Islet precursor cell (in vitro differentiated cells): ENCODE data around the gene MAGEA11.
"Not testable (repeated sequence)": the region's sequence is repeated elsewhere in the genome, so short reads cannot be mapped to it uniquely, and the experiment has no call there.

Experiments used
- DNase-seq: peaks from one replicate; pipeline ENCODE4 v3.0.0-alpha.2; 2018

The MAGEA11 gene

DNA sequence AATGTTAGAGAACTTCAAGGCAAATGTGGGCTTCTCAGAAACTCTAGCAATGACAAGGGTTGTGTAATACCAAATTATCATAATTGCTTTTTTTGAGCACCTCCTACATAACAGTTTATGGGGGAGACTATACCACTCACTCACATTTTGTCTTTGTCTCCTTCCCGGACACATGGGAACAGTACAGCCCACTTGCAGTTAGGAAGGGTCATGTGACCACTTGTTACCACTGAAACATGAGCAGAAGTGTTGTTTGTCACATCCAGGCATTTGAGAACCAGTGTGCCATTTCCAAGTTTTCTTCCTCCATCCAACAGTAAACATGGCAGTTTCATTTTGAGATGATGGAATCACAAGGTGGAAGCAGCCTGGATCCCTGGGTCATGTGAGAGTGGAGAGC is 6.9 kb downstream of the MAGEA11 start:
- no peak for DNase-seq

DNA sequence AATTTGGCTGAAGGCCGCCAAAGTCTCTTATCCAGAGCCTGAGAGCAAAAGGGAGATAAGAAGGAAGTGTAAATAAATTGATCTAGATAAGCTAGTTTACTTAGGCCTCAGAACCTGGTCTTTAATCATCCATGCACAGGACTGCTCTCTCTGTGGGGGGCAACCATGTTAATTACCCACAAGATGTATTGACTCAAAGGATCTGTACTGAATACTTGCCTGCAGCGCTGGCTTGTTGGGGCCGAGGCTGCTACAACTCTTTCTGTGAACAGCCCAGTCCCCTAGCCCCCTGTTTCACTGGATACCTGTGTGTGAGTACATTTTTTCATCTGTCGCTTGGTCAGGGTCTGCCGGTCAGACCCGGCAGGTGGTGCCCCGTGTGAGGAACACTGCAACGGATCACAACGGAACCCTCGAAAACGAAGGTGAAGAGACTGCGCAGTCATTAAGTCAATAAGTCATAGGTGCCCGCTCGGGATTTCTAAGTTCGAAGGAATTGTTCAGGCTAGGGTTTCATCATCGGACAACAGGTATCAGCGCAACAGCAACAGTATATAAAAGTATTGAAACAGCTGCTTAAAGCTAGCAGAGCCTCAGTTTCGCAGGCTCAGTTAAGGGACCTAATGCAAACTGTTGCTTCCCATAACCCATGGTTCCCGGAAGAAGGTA is 8.3 kb downstream of the MAGEA11 start:
- no peak for DNase-seq

DNA sequence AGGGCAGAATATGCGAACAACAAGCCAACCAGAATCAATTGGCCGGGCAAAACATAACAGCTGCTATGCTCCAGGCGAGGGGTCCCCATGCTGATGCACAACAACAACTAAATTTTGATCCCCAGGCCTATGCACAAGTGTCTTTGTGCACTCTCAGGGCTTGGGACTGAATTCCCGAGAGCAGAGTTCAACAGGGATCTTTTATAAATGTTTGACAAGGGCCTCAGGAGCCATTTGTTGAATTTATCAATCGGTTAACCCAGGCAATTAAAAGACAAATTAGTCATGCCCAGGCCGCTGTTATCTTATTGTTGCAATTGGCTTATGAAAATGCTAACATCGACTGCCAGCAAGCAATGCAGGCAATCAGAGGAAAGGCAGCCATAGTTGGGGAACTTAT is 9.4 kb downstream of the MAGEA11 start:
- DNase-seq: not testable (repeated sequence)

DNA sequence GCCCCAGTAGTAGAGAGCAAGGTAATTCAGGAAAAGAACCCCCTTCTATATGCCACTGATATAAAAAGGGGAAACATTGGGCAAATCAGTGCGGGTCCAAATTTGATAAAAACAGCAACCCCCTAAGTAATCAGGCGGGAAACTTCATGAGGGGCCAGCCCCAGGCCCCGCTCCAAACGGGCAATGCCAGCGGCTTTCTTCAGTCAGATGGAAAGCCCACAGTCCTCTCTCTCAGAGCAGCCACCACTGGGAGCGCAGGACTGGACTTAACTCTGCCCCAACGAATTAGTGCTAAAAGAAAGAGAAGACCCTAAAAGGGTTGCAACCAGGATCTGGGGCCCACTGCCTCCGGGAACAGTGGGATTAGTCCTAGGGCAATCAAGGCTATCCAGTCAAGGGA is 9.9 kb downstream of the MAGEA11 start:
- DNase-seq: no peak

DNA sequence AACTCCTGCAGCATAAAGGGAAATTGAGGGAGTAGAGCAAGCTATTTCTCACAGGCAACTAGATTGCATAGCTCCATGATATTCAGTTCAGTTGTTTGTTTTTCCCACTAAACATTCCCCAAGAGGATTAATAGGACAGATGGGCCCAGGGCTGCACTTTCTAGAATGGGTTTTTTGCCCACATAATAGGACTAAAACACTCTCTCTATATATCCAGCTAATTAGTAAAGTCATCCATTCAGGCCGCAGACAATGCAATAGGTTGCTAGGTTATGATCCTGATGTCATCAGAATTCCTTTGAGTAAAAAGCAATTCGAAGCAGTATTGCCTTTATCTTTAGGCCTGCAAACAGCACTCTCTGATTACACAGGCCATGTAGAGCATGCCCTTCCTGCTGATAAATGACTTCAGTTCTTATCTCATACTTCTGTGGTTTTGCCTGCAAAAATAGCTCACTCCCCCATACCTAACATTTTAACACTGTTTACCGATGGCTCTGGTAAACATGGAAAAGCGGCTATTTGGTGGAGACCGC is 11.8 kb downstream of the MAGEA11 start:
- not testable (repeated sequence) for DNase-seq

DNA sequence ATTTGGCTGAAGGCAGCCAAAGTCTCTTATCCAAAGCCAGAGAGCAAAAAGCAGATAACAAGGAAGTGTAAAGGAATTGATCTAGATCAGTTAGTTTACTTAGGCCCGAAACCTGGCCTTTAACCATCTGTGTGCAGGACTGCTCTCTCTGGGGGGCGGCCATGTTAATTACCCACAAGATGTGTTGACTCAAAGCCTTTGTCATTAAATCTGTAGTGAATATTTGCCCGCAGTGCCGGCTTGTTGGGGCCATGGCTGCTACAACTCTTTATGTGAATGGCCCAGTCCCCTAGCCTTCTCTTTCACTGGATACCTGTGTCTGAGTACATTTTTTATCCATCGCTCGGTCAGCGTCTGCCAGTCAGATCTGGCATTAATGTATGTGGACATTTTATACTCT is 15.4 kb downstream of the MAGEA11 start:
- not testable (repeated sequence) for DNase-seq

DNA sequence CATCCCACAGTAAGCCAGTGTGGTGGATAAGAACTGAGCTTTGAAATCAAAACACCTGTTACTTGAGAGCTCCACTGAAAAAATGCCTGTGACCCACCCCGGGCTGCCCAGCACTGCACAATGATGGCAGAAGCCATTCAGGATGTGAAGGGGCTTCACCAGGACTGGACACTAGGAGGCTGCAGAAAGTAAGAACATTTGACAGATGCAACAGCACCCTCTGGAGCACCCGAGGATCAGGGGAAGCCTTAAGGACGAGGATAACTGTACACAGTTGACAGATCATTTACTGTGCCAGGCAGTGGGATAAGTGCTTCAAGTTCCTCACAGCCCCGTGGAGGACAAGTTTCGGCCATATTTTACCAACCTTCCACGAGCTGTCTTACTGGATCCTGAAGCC is 30.4 kb downstream of the MAGEA11 start:
- not testable (repeated sequence) for DNase-seq

DNA sequence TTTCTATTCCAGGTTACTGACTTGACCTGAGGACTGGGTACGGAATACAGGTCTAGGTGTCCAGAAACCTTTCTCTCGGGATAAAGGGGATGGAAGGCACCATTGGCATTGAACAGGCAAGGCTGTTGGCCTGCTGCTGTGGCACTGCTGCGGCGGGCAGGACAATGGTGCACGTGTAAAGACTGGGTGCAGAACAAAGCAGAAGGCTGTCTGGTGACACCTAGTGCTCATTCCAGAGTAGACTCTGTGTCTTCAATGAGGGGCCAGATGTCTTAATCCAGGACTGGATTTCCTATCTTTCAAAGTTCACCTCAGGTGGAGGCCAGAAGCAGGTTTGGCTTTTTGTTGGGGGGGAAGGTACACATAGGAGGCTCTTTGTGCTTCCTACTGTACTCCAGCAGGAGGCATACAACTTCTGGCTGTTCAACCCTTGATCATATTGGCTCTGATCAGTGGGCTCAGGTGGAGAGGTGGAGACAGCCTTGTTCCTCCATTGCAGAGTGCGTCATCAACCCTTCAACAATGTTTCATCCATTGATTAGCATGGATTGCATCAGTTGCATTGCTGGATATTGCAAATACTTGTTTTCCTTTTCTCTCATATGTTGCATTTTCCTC is 34.6 kb downstream of the MAGEA11 start:
- DNase-seq: not testable (repeated sequence)

DNA sequence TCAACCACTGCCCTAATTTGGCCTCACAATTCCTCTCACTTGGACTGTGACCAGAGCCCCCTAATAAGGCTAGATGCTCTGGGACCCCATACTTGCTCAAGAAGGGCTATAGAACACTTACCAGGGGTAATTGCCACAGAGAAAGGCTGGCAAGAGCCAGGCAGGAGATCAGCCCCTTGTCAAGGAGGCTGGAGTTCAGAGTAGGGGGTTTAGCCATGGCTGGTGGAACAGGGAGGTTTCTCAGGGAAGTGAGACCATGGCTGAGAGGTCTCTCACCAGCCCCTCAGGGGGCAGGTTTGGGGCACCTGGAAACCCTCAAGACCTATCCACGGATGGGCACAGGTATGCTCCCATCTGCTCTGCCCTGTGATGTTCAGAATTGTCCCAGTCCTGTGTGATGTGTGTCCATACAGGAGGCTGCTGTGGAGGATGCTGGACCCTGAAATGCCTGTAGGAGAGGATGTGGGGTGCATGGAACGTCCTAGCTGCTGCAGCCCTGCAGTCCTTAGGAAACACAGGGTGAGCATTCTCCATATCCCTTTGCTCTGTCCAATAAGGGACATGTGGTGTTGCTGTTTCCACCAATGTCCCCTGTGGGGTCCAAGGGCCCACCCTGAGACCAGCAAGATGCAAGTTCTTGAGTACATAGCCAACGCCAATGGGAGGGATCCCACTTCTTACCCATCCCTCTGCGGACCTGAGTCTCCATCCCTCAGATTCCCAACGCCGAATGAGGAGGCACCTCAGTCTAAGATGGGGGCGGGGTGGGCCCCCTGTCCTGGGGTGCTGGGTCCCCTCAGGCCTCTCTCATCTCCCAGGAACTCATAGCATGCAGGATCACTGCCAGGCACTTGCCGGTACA is 45.6 kb downstream of the MAGEA11 start:
- no peak for DNase-seq

DNA sequence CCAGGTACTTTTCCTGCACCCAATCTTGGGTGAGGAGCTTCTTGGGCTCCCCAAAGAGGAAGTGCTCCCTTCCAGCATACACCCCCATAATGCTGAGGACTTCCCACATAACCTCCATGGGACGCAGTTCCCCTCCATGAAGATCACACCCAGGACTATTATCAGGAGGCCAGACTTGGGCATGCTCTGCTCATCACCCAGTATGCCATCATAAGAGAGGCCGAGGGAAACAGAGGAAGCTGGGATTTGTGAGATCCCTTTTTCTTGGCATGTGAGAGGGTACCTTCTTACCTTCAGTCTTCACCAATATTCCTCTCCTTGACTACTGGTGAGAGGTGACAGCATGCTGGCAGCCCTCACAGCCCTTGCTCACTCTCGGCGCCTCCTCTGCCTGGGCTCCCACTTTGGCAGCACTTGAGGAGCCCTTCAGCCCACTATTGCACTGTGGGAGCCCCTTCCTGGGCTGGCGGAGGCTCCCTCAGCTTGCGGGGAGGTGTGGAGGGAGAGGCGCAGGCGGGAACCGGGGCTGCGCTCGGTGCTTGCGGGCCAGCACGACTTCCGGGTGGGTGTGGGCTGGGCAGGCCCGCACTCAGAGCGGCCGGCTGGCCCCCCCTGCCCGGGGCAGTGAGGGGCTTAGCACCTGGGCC is 46.3 kb downstream of the MAGEA11 start:
- DNase-seq: no peak

DNA sequence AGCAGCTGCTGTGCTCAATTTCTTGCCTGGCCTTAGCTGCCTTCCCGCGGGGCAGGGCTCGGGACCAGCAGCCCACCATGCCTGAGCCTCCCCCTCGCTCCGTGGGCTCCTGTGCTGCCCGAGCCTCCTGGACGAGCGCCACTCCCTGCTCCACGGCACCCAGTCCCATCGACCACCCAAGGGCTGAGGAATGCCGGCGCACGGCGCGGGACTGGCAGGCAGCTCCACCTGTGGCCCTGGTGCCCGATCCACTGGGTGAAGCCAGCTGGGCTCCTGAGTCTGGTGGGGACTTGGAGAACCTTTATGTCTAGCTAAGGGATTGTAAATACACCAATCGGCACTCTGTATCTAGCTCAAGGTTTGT is 46.8 kb downstream of the MAGEA11 start:
- DNase-seq: not testable (repeated sequence)

DNA sequence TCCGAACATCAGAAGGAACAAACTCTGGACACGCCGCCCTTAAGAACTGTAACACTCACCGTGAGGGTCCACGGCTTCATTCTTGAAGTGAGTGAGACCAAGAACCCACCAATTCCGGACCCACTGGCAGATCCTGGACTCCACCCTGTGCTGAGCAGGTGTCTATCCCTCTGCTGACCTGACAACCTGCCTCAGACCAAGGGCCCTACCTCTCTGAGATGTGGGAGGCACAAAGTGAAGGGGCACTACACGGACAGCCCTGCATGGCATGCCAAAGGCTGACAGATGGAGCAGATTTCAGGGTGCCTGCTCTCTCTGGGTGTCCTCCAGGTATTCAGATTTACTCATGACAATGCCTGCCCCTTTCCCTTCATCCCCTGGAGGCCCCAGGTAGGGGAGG is 48.0 kb downstream of the MAGEA11 start:
- DNase-seq: no peak

DNA sequence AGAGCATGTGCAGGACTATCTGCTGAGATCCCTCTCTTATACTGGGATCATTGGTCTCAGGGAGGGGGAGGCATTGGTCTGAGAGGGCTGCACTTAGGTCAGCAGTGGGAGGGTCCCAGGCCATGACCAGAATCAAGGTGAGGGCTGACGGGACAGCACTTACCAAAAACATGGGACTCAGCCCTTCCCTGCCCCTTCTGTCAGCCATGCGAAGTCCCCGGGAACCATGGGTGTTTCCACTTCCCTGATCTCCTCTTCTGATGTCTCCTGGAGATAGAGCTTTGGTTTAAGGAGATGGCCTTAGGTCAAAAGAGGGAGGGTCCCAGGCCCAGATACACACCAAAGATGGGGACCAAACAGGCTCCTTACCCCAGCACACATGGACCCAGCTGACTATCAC is 49.1 kb downstream of the MAGEA11 start:
- DNase-seq: no peak

DNA sequence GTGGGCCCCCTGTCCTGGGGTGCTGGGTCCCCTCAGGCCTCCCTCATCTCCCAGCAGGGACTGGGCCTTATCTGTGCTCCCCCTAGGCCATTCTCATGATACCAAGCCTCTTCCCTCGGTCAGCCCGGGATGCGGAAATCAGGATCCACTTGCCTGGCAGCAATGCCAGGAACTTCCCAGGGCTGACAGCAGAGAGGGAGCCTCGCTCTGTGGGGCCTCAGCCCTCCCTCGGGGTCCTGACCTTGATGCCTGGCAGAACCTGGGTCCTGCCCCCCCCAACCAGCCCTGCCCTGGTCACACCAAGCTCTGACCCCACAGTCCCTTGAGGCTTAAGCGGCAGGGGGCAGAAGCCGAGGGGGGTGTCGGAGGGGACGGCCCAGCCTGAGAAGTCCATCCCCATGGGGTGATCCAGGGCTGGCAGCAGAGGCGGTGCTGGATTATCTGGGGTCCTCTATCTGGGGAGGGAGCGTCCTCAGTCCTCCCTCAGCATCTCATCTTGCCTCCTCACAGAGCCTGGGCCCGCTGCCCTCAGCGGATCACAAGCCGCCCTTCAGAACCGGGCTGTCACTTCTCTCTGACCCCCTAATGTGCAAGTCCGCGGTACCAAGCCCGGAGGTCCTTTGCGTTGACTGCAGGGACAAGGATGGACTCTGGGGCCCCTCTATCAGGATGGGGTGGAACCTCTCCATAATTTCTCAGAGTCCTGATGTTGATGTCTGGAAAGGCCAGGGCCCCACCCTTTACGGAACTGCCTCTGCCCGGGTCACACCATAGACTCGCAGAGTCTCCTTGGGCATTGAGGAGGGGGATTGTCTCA is 50.2 kb downstream of the MAGEA11 start:
- DNase-seq: not testable (repeated sequence)

DNA sequence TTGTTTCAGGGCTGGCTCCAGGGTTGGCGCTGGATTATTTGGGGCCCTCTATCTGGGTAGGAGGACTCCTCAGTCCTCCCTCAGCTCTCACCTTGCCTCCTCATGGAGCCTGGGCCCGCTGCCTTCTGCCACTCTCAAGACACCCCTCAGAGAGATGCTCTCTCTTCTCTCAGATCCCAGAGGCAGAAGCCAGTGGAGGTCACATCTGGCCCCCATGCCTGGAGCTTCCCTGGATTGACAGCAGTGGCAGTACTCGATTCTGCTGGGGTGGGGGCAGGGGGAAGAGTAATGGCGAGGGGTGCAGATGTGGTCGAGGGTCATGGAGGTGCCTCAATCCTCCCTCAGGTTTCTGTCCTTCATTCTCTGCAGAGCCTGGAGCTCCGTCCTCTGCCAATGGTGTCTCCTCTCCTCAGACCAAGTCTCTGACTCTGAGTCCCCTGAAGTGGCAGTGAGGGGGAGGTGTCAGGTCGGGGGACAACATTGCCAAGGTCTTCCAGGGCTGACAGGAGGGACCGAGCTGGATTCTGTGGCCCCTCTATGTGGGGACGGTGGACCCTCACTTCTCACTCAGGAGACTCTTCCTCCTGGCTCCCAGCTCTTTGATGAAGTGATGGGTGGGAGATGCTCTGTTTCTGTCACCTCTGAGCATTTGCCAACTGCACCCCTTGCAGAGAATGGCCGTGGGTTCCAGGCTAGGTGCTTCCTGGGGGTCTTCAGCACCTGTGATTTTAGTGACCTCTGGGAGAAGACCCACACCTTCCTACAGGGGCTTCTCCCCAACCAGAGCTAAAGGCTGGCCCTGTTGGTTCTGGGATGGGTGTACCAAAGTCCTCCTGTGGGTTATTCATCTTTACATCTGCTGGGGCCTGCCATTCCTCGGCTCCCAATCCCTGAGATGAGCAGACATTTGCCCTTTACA is 51.1 kb downstream of the MAGEA11 start:
- no peak for DNase-seq
